HG02884 (cell line): ENCODE results near the gene LCTL.

Experiments used
- ATAC-seq: cut with Tn5 transposase; IDR thresholded peaks from one replicate; pipeline ENCODE4 v1.9.1; 2021; ENCODE audit warnings: mild to moderate bottlenecking, moderate library complexity; ENCODE audit not compliant: unreplicated experiment

Gene LCTL, protein sequence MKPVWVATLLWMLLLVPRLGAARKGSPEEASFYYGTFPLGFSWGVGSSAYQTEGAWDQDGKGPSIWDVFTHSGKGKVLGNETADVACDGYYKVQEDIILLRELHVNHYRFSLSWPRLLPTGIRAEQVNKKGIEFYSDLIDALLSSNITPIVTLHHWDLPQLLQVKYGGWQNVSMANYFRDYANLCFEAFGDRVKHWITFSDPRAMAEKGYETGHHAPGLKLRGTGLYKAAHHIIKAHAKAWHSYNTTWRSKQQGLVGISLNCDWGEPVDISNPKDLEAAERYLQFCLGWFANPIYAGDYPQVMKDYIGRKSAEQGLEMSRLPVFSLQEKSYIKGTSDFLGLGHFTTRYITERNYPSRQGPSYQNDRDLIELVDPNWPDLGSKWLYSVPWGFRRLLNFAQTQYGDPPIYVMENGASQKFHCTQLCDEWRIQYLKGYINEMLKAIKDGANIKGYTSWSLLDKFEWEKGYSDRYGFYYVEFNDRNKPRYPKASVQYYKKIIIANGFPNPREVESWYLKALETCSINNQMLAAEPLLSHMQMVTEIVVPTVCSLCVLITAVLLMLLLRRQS

DNA sequence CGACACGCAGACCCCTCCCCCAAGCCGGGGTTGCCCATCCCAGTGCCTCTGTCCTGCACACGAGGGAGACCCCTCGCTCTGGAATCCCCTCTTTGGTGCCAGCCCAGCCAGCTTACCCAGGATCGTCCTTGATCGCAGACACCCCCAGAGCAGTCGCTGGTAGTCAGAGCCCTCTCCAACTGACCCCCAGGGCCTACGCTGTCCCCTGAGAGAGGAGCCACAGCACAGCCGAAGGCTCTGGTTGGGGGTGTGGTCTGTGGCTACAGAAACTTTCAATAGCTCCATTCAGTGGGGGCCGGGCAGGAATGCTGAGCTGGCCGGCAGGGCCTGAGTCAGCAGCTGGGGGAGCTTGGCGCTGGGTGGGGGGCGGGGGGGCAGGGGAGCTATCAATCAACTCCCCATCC is at the start of gene LCTL:
LCTL (minus strand) TSS at position 258 of the 404 bp plus-strand sequence. CDS start 633 bp downstream, outside the sequence.
- no peak for ATAC-seq

DNA sequence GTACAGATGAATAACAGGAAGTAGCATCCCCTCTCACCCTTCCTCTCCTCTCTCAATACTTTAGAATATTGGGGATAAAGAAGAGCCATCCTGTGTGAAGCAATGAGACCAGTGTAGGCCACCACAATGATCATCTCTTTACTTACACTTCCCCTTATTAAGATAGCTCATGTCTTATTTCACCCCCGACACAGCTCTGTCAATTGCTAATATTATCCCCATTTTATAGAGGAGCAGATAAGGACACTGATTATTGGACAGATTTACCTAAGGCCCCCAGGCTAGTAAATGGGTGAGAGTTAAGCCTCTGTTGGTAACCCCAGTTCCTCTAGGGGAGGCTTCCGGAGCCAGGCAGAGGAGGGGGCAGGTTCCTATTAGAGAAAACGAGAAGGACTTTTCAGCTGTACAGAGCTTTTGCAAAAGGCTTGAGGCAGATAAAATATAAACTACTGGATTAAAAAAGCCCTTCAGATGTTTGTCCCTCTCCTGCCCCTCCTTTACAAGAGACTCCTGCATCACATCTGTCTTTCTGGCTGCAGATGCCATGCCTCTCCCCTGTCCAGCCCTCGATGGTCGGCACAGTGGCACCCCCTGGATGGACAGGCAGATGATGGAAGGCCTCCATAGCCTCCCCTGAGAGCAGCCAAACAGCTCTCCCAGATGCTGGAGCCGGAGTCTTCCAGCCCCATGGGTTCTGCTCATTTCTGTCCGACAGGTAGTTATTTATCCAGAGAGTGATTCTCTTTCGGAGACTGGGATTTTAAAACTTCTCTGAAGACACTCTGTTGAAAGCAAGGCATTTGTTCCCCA is 49.4 kb upstream of the LCTL start:
- ATAC-seq: no peak

DNA sequence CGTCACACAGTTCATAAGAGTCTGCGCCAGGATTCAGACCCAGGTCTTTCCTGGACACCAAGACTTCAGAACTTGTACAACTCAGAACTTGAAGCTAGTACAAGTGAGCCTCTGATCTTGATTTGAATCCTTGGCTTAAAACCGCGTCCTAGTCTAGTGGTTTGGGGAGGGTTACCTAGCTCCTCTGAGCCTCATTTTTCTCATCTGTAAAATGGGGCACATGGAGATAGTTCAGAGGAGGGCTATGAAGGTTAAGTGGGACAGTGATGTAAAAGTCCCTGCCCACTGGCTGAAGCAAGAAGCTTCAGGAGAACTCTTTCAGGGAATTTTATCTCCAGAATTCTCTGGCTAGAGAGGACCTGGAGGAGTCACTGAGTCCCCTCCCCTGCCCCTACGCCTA is 48.7 kb upstream of the LCTL start:
- ATAC-seq: no peak

DNA sequence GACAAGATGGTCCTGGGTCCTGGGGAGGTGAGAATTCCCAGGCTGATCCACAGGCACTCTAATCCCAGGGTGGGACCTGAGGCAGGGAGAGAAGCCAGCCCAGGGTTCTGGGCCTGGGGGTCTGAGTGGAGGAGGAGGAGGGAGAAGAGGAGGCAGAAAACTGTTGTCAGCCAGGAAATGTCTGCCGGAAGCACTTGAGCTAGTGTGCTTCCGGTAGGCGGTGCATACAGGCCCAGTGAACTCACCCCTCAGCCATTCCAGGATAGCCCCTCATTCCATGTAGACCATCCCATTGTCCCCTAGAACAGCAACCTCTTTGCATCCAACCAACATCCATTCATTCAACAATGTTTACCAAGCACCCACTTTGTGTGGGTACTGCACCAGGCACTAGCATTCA is 47.9 kb upstream of the LCTL start:
- ATAC-seq: no peak

DNA sequence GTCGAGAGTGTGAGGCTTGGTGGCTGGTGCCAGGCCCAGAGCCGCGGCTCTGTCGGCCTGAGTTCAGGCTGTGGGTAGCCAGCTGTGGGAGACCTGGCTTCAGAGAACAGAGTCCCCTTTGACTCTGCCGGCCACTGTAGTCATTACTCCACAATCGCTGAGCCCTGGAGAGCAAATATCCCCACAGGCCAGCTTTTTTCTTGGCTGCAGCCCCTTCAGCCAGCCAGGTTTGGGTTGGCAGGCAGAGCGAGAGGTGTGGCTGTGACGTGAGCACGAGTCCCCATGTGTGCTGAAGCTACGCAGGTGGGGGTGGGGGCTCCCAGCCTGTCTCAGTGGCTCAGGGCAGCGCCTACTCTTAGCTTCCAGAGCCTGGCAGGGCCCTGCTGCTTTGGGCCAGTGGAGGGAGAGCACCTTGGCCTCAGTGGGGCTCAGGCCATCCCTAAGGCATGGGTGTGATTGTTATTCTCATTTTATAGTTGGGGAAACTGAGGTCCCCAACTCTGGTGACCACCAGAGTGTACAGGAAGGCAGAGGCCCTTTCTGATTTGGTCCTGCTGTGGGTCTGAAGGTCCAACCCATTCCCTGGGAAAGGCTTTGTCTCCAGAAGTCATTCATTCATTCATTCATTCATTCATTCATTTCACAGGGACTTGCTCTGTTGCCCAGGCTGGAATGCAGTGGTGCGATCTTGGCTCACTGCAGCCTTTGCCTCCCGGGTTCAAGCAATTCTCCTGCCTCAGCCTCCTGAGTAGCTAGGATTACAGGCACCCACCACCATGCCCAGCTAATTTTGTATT is 45.7 kb upstream of the LCTL start:
- ATAC-seq: no peak

DNA sequence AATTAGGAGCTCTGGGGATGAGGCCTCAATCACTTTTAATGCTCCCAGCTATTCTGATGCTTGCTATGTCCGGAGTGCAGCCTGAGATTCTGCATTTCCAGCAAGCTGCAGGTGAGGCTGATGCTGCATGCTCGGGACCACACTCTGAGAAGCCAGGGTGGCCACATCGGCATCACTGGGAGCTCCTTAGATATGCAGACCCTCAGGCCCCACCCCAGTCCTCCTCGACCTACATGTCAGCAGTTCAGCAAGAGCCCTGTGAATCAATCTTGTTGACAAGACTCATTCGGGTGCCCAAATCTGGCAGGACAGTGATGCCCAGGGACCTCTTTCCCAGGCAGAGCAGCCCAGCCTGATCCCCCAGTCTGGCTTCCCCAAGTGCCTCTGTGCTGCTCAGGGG is 44.1 kb upstream of the LCTL start:
- ATAC-seq: no peak

DNA sequence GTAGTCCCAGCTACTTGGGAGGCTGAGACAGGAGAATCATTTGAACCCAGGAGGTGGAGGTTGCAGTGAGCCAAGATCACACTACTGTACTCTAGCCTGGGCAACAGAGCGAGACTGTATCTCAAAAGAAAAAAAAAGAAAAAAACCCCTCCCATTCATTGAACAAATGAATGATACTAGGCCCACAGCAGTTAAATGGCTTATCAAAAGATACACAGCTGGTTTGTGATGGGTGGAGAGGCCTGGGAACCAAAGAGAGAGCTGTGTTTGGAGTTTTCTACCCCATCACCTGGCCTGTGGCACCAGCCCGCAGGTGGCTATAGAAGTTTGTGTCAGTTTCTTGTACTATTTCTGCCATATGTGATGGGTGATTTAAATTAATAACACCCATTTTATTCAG is 43.1 kb upstream of the LCTL start:
- ATAC-seq: no peak

DNA sequence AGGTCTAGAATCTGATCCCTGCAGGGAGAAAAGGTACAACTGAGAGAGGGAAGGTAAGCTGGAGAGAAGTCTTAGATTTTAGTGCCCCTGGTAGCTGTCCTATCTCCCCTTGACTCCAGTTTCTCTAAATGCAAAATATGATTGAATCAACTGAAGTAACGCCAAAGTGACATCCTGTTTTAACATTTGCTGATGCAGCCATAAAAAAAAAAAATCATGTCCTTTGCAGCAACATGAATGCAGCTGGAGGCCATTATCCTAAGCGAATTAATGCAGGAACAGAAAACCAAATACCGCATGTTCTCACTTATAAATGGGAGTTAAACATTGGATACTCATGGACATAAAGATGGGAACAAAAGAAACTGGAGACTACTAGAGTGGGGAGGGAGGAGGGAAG is 42.4 kb upstream of the LCTL start:
- ATAC-seq: no peak

DNA sequence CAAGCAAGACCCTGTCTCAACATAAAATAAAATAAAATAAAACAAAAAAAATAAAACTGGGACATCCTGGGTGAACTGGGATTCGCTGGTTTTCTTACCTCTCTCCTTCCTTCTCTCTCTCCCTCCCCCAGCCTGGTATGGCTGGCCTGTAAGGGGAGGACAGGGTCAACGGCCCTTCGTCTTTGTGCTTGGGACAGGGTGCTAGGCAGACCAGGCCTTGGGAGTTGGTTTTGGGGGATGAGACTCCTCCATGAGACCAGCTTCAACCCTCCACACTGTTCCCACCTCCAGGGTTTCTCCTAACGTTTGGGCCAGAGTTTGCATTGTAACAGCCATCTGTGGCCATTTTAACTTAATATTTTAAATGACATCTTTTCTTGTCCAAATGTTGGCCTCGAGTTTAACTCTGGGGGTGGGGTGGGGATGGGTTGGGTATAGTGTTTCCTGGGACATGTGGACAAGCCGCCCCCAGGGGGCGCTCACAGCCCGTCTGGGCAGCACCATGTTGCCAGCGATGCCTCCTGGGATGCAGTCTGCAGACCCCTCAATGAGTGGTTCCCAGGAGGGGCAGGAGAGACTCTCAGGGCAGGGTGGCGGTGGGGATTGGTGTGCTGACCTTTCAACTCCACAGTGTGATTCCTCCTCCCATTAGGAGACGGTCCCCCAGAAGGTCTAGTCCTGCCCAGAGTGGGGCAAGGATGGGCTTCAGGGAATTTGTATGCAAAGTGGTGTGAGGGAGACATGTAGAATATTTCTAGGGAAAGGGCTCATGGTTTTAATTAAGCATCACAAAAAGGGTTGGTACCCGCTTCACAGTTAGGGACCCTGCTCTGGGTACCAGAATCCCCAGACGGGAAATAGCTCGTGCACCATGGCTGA is 37.7 kb upstream of the LCTL start:
- ATAC-seq: no peak

DNA sequence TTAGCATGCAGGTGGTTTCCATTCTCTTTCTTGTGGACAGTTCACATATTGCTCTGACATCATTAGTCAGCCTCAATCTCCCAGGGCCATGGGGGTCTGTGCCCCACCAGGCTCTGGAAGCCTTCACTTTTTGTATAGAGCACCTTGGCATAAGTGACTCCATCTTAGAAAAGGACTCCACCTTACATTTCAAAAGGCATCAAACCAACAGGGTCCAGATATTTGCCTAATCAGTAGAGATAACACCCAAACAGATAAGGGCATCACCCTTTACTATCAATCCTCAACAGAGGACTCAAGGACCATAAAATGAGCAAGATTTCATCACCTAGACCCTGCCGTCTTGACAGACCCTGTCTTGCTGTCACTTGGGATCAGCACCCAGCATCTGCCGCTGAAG is 35.7 kb upstream of the LCTL start:
- no peak for ATAC-seq

DNA sequence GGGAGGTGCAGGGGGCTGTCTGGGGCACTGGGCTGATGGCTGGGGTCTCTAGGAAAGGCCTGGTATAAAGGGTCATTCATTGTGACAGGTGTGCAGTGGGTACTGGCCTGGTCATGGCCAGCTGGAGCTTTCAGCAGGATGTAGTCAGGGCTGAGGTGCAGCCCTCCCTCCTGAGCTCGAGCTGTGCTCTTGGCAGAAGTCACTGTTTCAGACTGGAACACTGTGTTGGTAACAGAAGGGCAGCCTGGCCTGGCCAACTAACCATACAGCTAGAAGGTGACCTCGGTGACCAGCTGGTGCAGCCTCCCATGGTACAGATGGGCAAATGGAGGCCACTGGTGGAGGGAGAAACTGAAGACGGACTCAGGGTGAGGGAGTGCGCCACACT is 34.4 kb upstream of the LCTL start:
- no peak for ATAC-seq

DNA sequence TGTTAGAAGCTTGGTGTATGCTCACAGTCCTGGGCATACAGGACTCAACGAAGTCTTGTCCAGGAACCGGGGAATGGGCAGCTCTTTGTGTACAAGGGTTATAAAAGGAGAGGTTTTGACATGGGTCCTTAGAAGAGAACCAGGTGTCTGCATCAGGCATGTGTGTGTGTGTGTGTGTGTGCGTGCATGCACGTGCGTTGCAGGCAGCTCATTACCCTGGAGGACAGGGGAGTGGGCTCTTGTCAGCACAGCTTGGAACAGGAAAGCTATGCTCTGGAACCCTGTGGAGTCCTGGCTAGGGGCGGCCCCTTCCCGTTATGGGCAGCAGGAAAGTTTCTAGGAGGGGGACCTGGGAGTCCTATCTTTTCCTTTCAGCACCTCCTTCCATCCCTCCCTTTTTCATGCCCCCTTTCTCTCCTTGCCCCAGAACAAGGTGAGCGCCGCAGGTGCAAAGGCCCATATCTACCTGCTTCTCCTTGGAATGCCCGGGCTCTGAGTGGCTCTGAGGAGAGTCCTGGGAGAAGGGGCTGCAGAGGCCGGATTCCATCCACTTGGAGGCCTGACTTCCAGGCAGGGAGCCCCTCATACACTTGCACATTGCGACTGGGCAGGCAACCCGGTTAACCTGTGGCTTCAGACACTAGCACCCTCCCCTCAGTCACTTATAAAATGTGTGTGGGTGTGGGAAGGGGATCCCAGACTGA is 33.9 kb upstream of the LCTL start:
- no peak for ATAC-seq

DNA sequence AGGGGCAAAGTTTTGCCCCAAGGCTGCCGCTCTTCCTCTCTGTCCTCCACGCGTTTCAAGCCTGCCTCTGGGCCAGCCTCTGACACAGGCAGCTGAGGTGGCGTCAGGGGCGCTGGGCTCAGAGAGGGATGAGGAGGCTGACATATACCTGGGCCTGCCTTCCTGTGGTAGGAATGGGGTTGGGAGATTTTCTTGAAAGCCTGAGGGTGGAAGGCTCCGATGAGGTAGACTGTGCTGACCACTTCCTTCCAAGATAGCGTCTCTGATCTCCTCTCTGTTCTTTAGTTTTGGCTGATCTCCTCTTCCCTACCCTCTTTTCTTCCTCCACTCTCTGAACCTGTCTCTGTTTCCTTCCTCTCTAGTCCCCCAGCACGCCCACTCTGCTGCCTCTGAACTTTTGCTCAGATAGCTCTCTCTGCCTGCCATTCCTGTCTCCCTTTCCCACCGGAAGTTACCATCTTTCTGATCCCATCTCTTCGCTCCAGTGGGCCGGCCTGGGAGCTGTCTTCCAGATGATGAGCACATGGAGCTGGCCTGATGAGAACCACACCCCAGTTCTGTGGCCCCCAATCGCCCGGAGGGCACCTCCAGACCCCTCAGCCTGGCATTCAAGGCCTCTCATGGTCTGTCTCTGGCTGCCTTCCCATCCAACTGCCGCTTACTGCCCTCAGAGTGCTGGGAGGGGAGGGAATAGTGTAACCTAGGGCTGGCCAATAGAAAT is 32.5 kb upstream of the LCTL start:
- no peak for ATAC-seq

DNA sequence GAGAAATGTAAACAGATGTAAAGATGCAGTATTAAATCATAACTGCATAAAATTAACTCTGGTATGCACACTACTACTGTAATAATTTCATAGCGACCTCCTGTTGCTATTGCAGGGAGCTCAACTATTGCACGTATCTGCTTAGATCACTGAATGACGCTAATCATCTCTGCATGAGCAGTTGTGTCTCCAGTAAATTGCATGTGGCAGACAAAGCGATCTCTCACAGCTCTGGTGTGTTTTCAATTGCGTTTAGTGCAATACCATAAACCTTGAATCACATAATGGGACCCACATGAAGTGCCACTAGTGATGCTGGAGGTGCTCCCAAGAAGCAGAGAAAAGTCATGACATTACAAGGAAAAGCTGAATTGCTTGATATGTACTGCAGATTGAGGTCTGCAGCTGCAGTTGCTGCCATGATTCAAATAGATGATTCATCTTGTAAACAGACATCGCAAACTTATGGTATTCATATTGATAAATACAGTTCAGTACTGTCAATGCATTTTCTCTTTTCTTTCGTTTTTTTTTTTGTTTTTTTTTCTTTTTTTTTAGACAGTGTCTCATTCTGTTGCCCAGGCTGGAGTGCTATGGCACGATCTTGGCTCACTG is 30.2 kb upstream of the LCTL start:
- ATAC-seq: no peak

DNA sequence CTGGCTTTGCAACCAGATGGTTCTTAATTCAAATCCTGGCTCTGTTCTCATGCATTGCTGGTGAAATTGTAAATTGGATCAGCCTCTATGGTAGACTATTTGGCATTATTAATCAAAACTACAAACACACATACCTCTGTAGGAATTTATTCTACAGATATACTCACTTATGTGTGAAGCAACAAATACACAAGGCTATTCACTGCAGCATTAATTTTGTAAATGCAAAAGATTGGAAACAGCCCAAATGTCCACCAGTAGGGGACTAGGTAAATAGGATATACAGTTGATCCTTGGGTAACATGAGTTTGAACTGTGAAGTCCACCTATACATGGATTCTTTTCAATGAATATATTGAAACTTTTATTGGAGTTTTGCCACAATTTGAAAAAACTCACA is 29.5 kb upstream of the LCTL start:
- no peak for ATAC-seq

DNA sequence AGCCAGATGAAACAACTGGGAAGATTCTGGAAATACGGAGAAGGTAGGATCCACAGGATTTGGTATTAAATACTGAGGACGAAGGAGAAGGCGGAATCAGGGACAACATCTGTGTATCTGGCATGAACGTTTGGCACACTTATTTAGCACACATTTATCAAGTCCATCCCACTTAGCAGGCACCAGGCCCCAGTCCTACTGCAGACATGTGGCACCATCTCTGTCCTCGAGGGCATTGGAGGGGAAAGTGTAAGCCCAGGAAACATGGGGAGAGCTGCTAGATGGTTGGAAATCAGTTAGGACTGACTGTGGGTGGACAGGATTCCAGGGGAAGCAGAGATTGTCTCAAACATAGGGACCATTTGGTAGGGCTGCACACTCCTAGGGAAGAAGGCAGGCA is 29.0 kb upstream of the LCTL start:
- ATAC-seq: no peak

DNA sequence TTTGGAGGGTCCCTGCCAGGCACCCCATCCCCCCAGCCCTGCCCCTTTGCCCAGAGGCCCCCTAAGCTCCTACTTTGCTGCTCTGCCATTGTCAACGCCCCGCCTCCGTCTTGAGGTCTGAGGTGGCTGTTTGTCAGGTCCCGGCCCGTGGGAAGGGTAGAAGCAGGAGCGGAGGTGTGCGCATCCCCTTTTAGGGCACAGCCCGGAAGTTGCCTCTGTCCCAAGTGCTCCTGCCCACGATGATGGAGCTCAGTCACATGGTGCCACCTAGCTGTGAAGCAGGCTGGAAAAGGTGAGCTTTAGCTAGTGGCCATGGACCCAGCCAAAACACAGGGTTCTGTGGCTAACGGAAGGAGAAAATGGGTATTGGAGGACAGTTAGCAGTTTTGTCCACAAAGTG is 28.5 kb upstream of the LCTL start:
- no peak for ATAC-seq

DNA sequence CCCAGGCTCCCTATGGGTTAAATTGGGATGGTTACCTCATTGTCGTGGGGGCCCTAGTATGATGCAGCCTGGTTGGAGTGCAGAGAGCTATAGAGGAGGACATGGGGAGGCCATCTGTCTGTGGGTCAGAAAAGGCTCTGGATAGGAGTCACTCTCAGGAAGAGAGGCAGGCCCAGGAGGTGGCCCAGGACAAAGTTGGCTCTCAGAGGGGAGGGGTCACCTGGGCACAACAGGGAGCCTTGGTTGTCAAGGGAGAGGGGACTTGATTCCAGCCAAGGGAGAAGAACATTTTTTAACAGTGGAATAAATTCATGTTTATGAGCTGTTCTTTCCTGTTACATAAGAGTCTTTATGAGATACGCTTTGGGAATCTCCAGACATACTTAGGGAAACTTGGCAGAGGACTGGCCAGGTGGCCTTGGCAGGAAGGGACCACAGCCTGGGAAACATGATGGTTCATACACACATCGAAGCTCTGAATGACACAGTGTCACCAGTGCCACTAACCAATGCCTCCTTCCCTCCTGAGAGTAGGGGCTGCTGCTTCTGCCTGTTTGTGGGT is 27.5 kb upstream of the LCTL start:
- no peak for ATAC-seq
